CD14-positive monocyte (primary cell): ENCODE results near the gene C6orf163. TPM values are rescaled to one million over a fixed set of nuclear protein-coding genes. Genes with fewer than 3 reads are reported as not detected.

ENCODE experiments used
- DNase-seq, 3 donors: peaks; one replicate each; pipeline ENCODE4 v3.0.0-alpha.2; 2011 to 2022
- H2AFZ ChIP-seq: 2 replicates; pipeline ENCODE4 v1.6.0; 2012; ENCODE audit warnings: mild to moderate bottlenecking, low read depth, low read length, inconsistent platforms; ENCODE audit not compliant: insufficient read depth, poor library complexity, severe bottlenecking
- H3K27ac ChIP-seq, 2 donors: 1 replicate in 1 of 2; 2 replicates in 1 of 2; pipeline ENCODE4 v1.5.1; 2012 to 2013; ENCODE audit warnings: low read length in 2 of 2, control low read depth in 1 of 2, inconsistent platforms in 1 of 2, low read depth in 1 of 2, mild to moderate bottlenecking in 1 of 2
- H3K27me3 ChIP-seq, 2 donors: one replicate each; pipeline versions ENCODE4 v1.6.0 to v1.6.1; 2011 to 2013; ENCODE audit warnings: low read length in 2 of 2; ENCODE audit not compliant: control insufficient read depth in 2 of 2, insufficient read depth in 2 of 2
- H3K36me3 ChIP-seq, 2 donors: replicated peaks in 1 of 2; 1 replicate in 1 of 2; 2 replicates in 1 of 2; pipeline versions ENCODE4 v1.5.1 to v1.6.1; 2012 to 2013; ENCODE audit warnings: low read length in 2 of 2, control low read depth in 1 of 2, inconsistent platforms in 1 of 2, mild to moderate bottlenecking in 1 of 2; ENCODE audit not compliant: insufficient read depth in 2 of 2, control insufficient read depth in 1 of 2
- H3K4me1 ChIP-seq, 2 donors: 1 replicate in 1 of 2; 2 replicates in 1 of 2; pipeline versions ENCODE4 v1.5.1 to v1.6.1; 2012 to 2013; ENCODE audit warnings: low read length in 2 of 2, control low read depth in 1 of 2, inconsistent platforms in 1 of 2, mild to moderate bottlenecking in 1 of 2, moderate library complexity in 1 of 2; ENCODE audit not compliant: insufficient read depth in 2 of 2, control insufficient read depth in 1 of 2
- H3K4me2 ChIP-seq: replicated peaks from 2 replicates; pipeline ENCODE3; 2012; ENCODE audit warnings: low read length, moderate library complexity, mild to moderate bottlenecking; ENCODE audit not compliant: poor library complexity, severe bottlenecking; ENCODE audit errors: extremely low read depth
- H3K4me3 ChIP-seq, 3 experiments: fragments of 200-600 bp in 1 of 3; sonication (generic) in 1 of 3; replicated peaks in 1 of 3; 1 replicate in 2 of 3; 2 replicates in 1 of 3; pipeline ENCODE4 v1.5.1; 2011 to 2013; ENCODE audit warnings: low read length in 3 of 3, mild to moderate bottlenecking in 3 of 3, control low read depth in 2 of 3, low read depth in 2 of 3, inconsistent platforms in 1 of 3, moderate library complexity in 1 of 3
- H3K79me2 ChIP-seq: 2 replicates; pipeline ENCODE4 v1.6.0; 2012; ENCODE audit warnings: mild to moderate bottlenecking, control low read depth, inconsistent platforms, low read length, moderate library complexity; ENCODE audit not compliant: insufficient read depth
- H3K9ac ChIP-seq: 2 replicates; pipeline ENCODE4 v1.6.0; 2017; ENCODE audit warnings: low read length, mild to moderate bottlenecking; ENCODE audit not compliant: insufficient read depth, poor library complexity, severe bottlenecking
- H3K9me3 ChIP-seq, 2 donors: replicated peaks in 1 of 2; 1 replicate in 1 of 2; 2 replicates in 1 of 2; pipeline versions ENCODE4 v1.5.1 to v1.6.1; 2012 to 2013; ENCODE audit warnings: low read length in 2 of 2, control low read depth in 1 of 2; ENCODE audit not compliant: control insufficient read depth in 1 of 2, insufficient read depth in 1 of 2
- H4K20me1 ChIP-seq: 2 replicates; pipeline ENCODE4 v1.6.0; 2012; ENCODE audit warnings: mild to moderate bottlenecking, low read length, control low read depth, moderate library complexity; ENCODE audit not compliant: insufficient read depth
- H3K27ac Mint-ChIP-seq, 7 donors: one replicate each; pipeline ENCODE4 v1.8.0; 2020; ENCODE audit warnings: mild to moderate bottlenecking in 7 of 7, mixed read lengths in 7 of 7, moderate library complexity in 6 of 7, inconsistent platforms in 2 of 7
- H3K27me3 Mint-ChIP-seq, 3 donors: one replicate each; pipeline ENCODE4 v1.8.0; 2021 to 2022; ENCODE audit warnings: low read depth in 3 of 3, mild to moderate bottlenecking in 3 of 3, mixed read lengths in 3 of 3, moderate library complexity in 3 of 3, inconsistent platforms in 1 of 3
- H3K36me3 Mint-ChIP-seq, 2 donors: one replicate each; pipeline ENCODE4 v1.8.0; 2020; ENCODE audit warnings: mixed read lengths in 2 of 2, inconsistent platforms in 1 of 2, mild to moderate bottlenecking in 1 of 2
- H3K4me1 Mint-ChIP-seq: one replicate; pipeline ENCODE4 v1.8.0; 2020; ENCODE audit warnings: mild to moderate bottlenecking, mixed read lengths
- H3K4me3 Mint-ChIP-seq, 2 donors: one replicate each; pipeline ENCODE4 v1.8.0; 2020; ENCODE audit warnings: mild to moderate bottlenecking in 2 of 2, mixed read lengths in 2 of 2, moderate library complexity in 1 of 2
- H3K9me3 Mint-ChIP-seq, 7 donors: one replicate each; pipeline ENCODE4 v1.8.0; 2020 to 2022; ENCODE audit warnings: mixed read lengths in 7 of 7, mild to moderate bottlenecking in 6 of 7, moderate library complexity in 6 of 7, inconsistent platforms in 2 of 7
- CTCF ChIP-seq: fragments of 200-600 bp; IDR thresholded peaks from one replicate; pipeline ENCODE4 v1.8.0; 2022; ENCODE audit warnings: antibody characterized with exemption, mild to moderate bottlenecking
- WGBS: methylation state at CpG from one replicate; pipeline ENCODE4 v1.1.5; 2013; ENCODE audit warnings: missing lambda C conversion rate; ENCODE audit not compliant: insufficient coverage; 5-methylcytosine and 5-hydroxymethylcytosine counted together
- intact Hi-C, 2 donors: fragments of 100-400 bp; cut with micrococcal nuclease; formaldehyde crosslinking; loops; one replicate each; pipeline versions ENCODE4 v1.15.0 to v1.15.1; 2023
- polyA plus RNA-seq, 3 donors: library from polyadenylated mRNA; depleted of rRNA in 1 of 3; unstranded in 2 of 3; stranded (reverse) in 1 of 3; fragments of 300-500 nt in 2 of 3; fragments of >200 nt in 1 of 3; fragmentation: Illumina TruSeq in 2 of 3; gene quantifications; 1 replicate in 2 of 3; 2 replicates in 1 of 3; pipeline ENCODE4 v1.2.3, GENCODE V29; 2012 to 2021

Gene C6orf163
- polyA plus RNA-seq, 3 donors, result 0.26 to 0.27 TPM; not detected in 1

- no peak overlapping the region for H3K4me2 ChIP-seq
- H3K4me3 Mint-ChIP-seq, result no peak overlapping the region
- H3K9ac ChIP-seq, result no peak overlapping the region
- H3K9me3 ChIP-seq, result no peaks in the 10 kb centered on the region
- H4K20me1 ChIP-seq, result no peaks in the 10 kb centered on the region
- no peak overlapping the region for H2AFZ ChIP-seq
- DNase-seq, result no peak
- H3K4me3 ChIP-seq, result no peak overlapping the region
- no peaks in the 10 kb centered on the region for H3K36me3 Mint-ChIP-seq
- no peaks in the 10 kb centered on the region for H3K79me2 ChIP-seq
- H3K4me1 Mint-ChIP-seq, result no peaks in the 10 kb centered on the region
- H3K27ac Mint-ChIP-seq, result no peak overlapping the region
- no peaks in the 10 kb centered on the region for H3K4me1 ChIP-seq
- peaks cover 3 to 13% (median 6%) of the 10 kb centered on the region in 7 donors for H3K9me3 Mint-ChIP-seq
- WGBS, result 76% methylated on average over 4 of the region's 4 CpGs
- intact Hi-C loops, result no loop called here
- peaks cover 9 to 12% (median 9%) of the 10 kb centered on the region in 3 donors for H3K27me3 Mint-ChIP-seq
- no peaks in the 10 kb centered on the region for H3K36me3 ChIP-seq
- TF ChIP-seq CTCF, result no peak
- H3K27me3 ChIP-seq, result peaks cover 0 to 4% of the 10 kb centered on the region in 2 donors
- no peak overlapping the region for H3K27ac ChIP-seq
Measured at GRCh38 chr6:87308970-87309369, 35.6 kb upstream of the C6orf163 start.

GRCh38 chr6:87312860-87313259, 31.8 kb upstream of the C6orf163 start:
- Mint-ChIP-seq H3K9me3 (peaks cover 0 to 2% (median 2%) of the 10 kb centered on the region in 7 donors), H3K4me3 (no peak overlapping the region), H3K36me3 (no peaks in the 10 kb centered on the region), H3K4me1 (no peaks in the 10 kb centered on the region), H3K27ac (no peak overlapping the region), H3K27me3 (peaks cover 15 to 20% (median 18%) of the 10 kb centered on the region in 3 donors)
- no peak overlapping the region for H3K27ac ChIP-seq
- no CpG with 5 or more reads among the region's 1 CpG for WGBS
- no peaks in the 10 kb centered on the region for H3K4me1 ChIP-seq
- H3K79me2 ChIP-seq, result no peaks in the 10 kb centered on the region
- intact Hi-C loops, result no loop called here
- peaks cover 0 to 6% of the 10 kb centered on the region in 2 donors for H3K27me3 ChIP-seq
- no peak overlapping the region for H3K9ac ChIP-seq
- no peaks in the 10 kb centered on the region for H3K9me3 ChIP-seq
- H4K20me1 ChIP-seq, result no peaks in the 10 kb centered on the region
- no peak overlapping the region for H3K4me3 ChIP-seq
- no peak overlapping the region for H3K4me2 ChIP-seq
- no peak overlapping the region for H2AFZ ChIP-seq
- no peak for TF ChIP-seq CTCF
- no peak for DNase-seq
- H3K36me3 ChIP-seq, result no peaks in the 10 kb centered on the region
